Large intestine (tissue), 3 donors: ENCODE measurements around the gene ZNF471. TPM values are rescaled to one million over a fixed set of nuclear protein-coding genes. Genes with fewer than 3 reads are reported as not detected.
A peak's percentile ranks its signal among the peaks of the same experiment; 100 is the strongest.

Experiments used
- DNase-seq, 2 donors: peaks; one replicate each; pipeline versions ENCODE4 v3.0.0 to v3.0.0-alpha.2; 2013
- H3K27ac ChIP-seq: one replicate; pipeline ENCODE4 v1.5.1; 2013; ENCODE audit warnings: low read length
- H3K27me3 ChIP-seq: 2 replicates; pipeline ENCODE4 v1.6.1; 2013; ENCODE audit warnings: low read length; ENCODE audit not compliant: control insufficient read depth, insufficient read depth
- H3K36me3 ChIP-seq: 2 replicates; pipeline ENCODE4 v1.6.1; 2013; ENCODE audit warnings: low read length; ENCODE audit not compliant: control insufficient read depth, insufficient read depth
- H3K4me1 ChIP-seq: one replicate; pipeline ENCODE4 v1.6.1; 2013; ENCODE audit warnings: low read length; ENCODE audit not compliant: control insufficient read depth, insufficient read depth
- H3K4me3 ChIP-seq: one replicate; pipeline ENCODE4 v1.5.1; 2013; ENCODE audit warnings: low read length
- H3K9me3 ChIP-seq: one replicate; pipeline ENCODE4 v1.6.1; 2013; ENCODE audit warnings: mild to moderate bottlenecking, low read depth, low read length, moderate library complexity; ENCODE audit not compliant: control insufficient read depth
- WGBS: methylation state at CpG from one replicate; pipeline ENCODE4 v1.1.5; 2013; ENCODE audit warnings: low lambda C conversion rate; ENCODE audit not compliant: insufficient coverage; 5-methylcytosine and 5-hydroxymethylcytosine counted together
- polyA plus RNA-seq: library from polyadenylated mRNA; unstranded; fragments of 120-200 nt; gene quantifications from one replicate; pipeline ENCODE4 v1.2.1, GENCODE V29; 2013

The ZNF471 gene
- polyA plus RNA-seq, 1 donor = 11.7 TPM

DNA sequence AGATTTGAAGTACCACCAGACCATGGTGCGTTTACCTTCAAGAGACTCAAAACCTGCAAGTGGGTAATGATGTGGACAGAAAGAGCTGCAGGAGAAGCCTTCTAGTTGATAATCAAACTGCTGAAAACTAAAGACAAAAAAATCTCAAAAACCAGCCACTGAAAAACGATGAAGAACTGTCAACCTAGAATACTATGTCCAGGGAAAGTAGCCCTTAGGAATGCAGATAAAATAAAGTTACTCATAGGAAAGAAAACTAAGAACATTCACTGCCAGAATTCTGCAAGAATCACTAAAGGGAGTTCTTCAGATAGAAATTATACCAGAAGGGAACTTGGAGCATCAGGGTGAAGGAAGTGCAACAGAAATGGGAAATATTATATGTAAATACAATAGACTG is 64.9 kb downstream of the ZNF471 start:
- no peaks in the 10 kb centered on the region for H3K4me1 ChIP-seq
- 67% methylated on average over 1 of the region's 2 CpGs for WGBS
- no peak overlapping the region for H3K27ac ChIP-seq
- peaks cover 43% of the 10 kb centered on the region for H3K36me3 ChIP-seq
- H3K9me3 ChIP-seq = peaks cover 40% of the 10 kb centered on the region
- H3K27me3 ChIP-seq = no peaks in the 10 kb centered on the region
- no peak for DNase-seq
- H3K4me3 ChIP-seq = no peak overlapping the region

DNA sequence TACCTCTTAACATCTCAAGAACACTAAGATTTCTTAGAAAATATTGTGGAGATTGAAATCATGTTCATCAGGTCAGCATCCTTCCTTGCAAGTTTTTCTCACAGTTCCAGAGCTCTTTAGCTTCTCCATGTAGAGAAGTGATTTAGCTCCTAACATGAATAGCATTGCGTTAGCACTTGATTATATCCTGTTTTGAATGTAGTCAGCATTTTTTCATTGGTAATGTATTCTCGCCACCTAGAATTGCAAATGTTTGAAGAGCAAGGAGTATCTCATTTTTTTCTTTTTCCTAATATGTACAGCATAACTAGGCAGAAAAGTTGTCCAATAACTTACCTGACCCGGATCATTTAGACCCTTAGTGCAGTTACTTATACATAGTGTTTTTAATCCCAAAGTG is 66.3 kb downstream of the ZNF471 start:
- 93% methylated on average over 2 of the region's 3 CpGs for WGBS
- DNase-seq = no peak
- no peaks in the 10 kb centered on the region for H3K4me1 ChIP-seq
- H3K9me3 ChIP-seq = peaks cover 51% of the 10 kb centered on the region
- H3K4me3 ChIP-seq = no peak overlapping the region
- H3K27me3 ChIP-seq = no peaks in the 10 kb centered on the region
- no peak overlapping the region for H3K27ac ChIP-seq
- peaks cover 45% of the 10 kb centered on the region for H3K36me3 ChIP-seq

DNA sequence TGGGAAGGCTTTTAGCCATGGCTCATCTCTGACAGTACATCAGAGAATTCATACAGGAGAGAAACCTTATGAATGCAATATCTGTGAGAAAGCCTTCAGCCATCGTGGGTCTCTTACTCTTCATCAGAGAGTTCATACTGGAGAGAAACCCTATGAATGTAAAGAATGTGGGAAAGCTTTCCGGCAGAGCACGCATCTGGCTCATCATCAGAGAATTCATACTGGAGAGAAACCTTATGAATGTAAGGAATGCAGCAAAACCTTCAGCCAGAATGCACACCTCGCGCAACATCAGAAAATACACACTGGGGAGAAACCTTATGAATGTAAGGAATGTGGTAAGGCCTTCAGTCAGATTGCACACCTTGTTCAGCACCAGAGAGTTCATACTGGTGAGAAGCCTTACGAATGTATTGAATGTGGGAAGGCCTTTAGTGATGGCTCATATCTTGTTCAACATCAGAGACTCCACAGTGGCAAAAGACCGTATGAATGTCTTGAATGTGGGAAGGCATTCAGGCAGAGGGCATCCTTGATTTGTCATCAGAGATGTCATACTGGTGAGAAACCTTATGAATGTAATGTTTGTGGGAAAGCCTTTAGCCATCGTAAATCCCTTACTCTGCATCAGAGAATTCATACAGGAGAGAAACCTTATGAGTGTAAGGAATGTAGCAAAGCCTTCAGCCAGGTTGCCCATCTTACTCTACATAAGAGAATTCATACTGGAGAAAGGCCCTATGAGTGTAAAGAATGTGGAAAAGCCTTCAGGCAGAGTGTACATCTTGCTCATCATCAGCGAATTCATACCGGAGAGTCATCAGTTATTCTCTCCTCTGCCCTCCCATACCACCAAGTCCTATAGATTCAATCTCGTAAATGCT is 70.3 kb downstream of the ZNF471 start:
- 95% methylated on average over 2 of the region's 11 CpGs for WGBS
- Histone ChIP-seq H3K36me3 (peaks cover 21% of the 10 kb centered on the region), H3K9me3 (peaks cover 50% of the 10 kb centered on the region)

More for the DNA sequence above, 70.3 kb downstream of the ZNF471 start:
- H3K4me3 ChIP-seq = no peak overlapping the region
- no peaks in the 10 kb centered on the region for H3K27me3 ChIP-seq
- no peaks in the 10 kb centered on the region for H3K4me1 ChIP-seq
- no peak overlapping the region for H3K27ac ChIP-seq
- peak in 1 of 2 donors; percentile 17 for DNase-seq

Other genes starting within 250 kb of the ZNF471 start
- 1.2 TPM for gene EDDM13, start 235.1 kb upstream of the ZNF471 start, polyA plus RNA-seq
- 9.8 TPM for gene ZSCAN5A, start 193.0 kb upstream of the ZNF471 start, polyA plus RNA-seq
- 6.6 TPM for gene ZNF582, start 114.3 kb upstream of the ZNF471 start, polyA plus RNA-seq
- 6.0 TPM for gene ZNF583, start 103.5 kb upstream of the ZNF471 start, polyA plus RNA-seq
- 9.0 TPM for gene ZNF667, start 30.5 kb upstream of the ZNF471 start, polyA plus RNA-seq
- gene ZFP28, start 31.1 kb downstream of the ZNF471 start, polyA plus RNA-seq = 7.9 TPM
- gene ZNF470, start 59.6 kb downstream of the ZNF471 start, polyA plus RNA-seq = 8.7 TPM
- 4.1 TPM for gene ZNF71, start 87.4 kb downstream of the ZNF471 start, polyA plus RNA-seq
- 0.97 TPM for gene SMIM17, start 135.3 kb downstream of the ZNF471 start, polyA plus RNA-seq
- gene ZNF835, start 163.9 kb downstream of the ZNF471 start, polyA plus RNA-seq = 2.8 TPM